Hepatocyte (in vitro differentiated cells): ENCODE results near the gene TMED4. TPM values are rescaled to one million over a fixed set of nuclear protein-coding genes. Genes with fewer than 3 reads are reported as not detected.
"Not testable (repeated sequence)": the region's sequence is repeated elsewhere in the genome, so short reads cannot be mapped to it uniquely, and the experiment has no call there.

Experiments
- DNase-seq: peaks from one replicate; pipeline ENCODE4 v3.0.0-alpha.2; 2016; ENCODE audit warnings: low spot score
- H2AFZ ChIP-seq: fragments of 200-600 bp; sonication (generic); 2 replicates; pipeline ENCODE4 v1.6.0; 2016; ENCODE audit warnings: antibody characterized with exemption, mild to moderate bottlenecking
- H3K27ac ChIP-seq: fragments of 200-600 bp; sonication (generic); 2 replicates; pipeline ENCODE4 v1.5.1; 2016; ENCODE audit warnings: mild to moderate bottlenecking
- H3K27me3 ChIP-seq: fragments of 200-600 bp; sonication (generic); 2 replicates; pipeline ENCODE4 v1.6.1; 2016
- H3K36me3 ChIP-seq: fragments of 200-600 bp; sonication (generic); replicated peaks from 2 replicates; pipeline ENCODE4 v1.5.1; 2016; ENCODE audit warnings: low read depth; ENCODE audit not compliant: insufficient read depth
- H3K4me1 ChIP-seq: fragments of 200-600 bp; sonication (generic); 2 replicates; pipeline ENCODE4 v1.5.1; 2016; ENCODE audit warnings: mild to moderate bottlenecking, moderate library complexity; ENCODE audit not compliant: insufficient read depth
- H3K4me2 ChIP-seq: fragments of 200-600 bp; sonication (generic); 2 replicates; pipeline ENCODE4 v1.6.0; 2016
- H3K4me3 ChIP-seq: fragments of 200-600 bp; sonication (generic); 2 replicates; pipeline ENCODE4 v1.5.1; 2016; ENCODE audit warnings: mild to moderate bottlenecking
- H3K79me2 ChIP-seq: fragments of 200-600 bp; sonication (generic); 2 replicates; pipeline ENCODE4 v1.6.0; 2017; ENCODE audit warnings: mild to moderate bottlenecking
- H3K9me2 ChIP-seq: fragments of 200-600 bp; sonication (generic); replicated peaks from 2 replicates; pipeline ENCODE4 v1.6.0; 2017; ENCODE audit warnings: mild to moderate bottlenecking; ENCODE audit not compliant: insufficient read depth
- H3K9me3 ChIP-seq: fragments of 200-600 bp; sonication (generic); 2 replicates; pipeline ENCODE4 v1.5.1; 2016; ENCODE audit warnings: low read depth, mild to moderate bottlenecking
- H4K20me1 ChIP-seq: fragments of 200-600 bp; sonication (generic); 2 replicates; pipeline ENCODE4 v1.6.0; 2016; ENCODE audit warnings: mild to moderate bottlenecking; ENCODE audit not compliant: insufficient read depth, poor library complexity, severe bottlenecking
- EZH2 ChIP-seq: fragments of 200-600 bp; sonication (generic); IDR thresholded peaks from 2 replicates; pipeline ENCODE4 v1.6.1; 2016; ENCODE audit warnings: antibody characterized with exemption, mild to moderate bottlenecking, borderline replicate concordance
- EZH2phosphoT487 ChIP-seq: fragments of 200-600 bp; sonication (generic); IDR thresholded peaks from one replicate; pipeline ENCODE4 v1.6.1; 2018; ENCODE audit warnings: antibody characterized with exemption, mild to moderate bottlenecking, low read depth, moderate library complexity; ENCODE audit not compliant: unreplicated experiment, severe bottlenecking
- WGBS: methylation state at CpG from one replicate; pipeline ENCODE4 v1.1.6; 2016; ENCODE audit warnings: low lambda C conversion rate; ENCODE audit errors: missing lambda C conversion rate; 5-methylcytosine and 5-hydroxymethylcytosine counted together
- polyA plus RNA-seq: library from polyadenylated mRNA; unstranded; fragments of >200 nt; fragmentation: Nextera tagmentation; extraction: Ambion mirVana; gene quantifications from 2 replicates; pipeline ENCODE4 v1.2.1, GENCODE V29; 2016
- total RNA-seq: library from RNA; depleted of rRNA; stranded (reverse); fragments of >200 nt; gene quantifications from 2 replicates; pipeline ENCODE4 v1.2.3, GENCODE V29; 2014
- TF ChIP-seq, protein P1 (sequence below): fragments of 200-600 bp; sonication (generic); IDR thresholded peaks from 2 replicates; pipeline ENCODE4 v1.5.1; 2016; ENCODE audit warnings: antibody characterized with exemption, mild to moderate bottlenecking; ENCODE audit not compliant: poor library complexity

The TMED4 gene
- total and polyA plus RNA-seq, 2 experiments from 2014 or later: 94.3 to 245 TPM

DNA sequence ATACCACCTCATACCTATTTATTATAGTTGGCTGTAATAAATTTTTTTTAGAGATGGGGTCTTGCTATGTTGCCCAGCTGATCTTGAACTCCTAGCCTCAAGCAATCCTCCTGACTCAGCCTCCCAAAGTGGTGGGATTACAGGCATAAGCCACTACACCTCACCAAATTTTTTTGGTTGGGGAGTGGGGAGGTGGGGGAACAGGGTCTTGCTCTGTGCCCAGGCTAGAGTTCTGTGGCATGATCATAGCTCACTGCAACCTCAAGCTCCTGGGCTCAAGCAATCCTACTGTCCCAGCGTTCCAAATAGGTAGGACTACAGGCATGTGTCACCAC, 20.5 kb upstream of the TMED4 start:
- no peak overlapping the region for H3K27ac ChIP-seq
- no peaks in the 10 kb centered on the region for H3K36me3 ChIP-seq
- DNase-seq: no peak
- no peaks in the 10 kb centered on the region for H3K9me2 ChIP-seq
- no peaks in the 10 kb centered on the region for H4K20me1 ChIP-seq
- no peaks in the 10 kb centered on the region for H3K27me3 ChIP-seq
- H3K9me3 ChIP-seq: no peaks in the 10 kb centered on the region
- 75% methylated on average over 1 of the region's 1 CpG for WGBS
- TF ChIP-seq, protein P1, sequence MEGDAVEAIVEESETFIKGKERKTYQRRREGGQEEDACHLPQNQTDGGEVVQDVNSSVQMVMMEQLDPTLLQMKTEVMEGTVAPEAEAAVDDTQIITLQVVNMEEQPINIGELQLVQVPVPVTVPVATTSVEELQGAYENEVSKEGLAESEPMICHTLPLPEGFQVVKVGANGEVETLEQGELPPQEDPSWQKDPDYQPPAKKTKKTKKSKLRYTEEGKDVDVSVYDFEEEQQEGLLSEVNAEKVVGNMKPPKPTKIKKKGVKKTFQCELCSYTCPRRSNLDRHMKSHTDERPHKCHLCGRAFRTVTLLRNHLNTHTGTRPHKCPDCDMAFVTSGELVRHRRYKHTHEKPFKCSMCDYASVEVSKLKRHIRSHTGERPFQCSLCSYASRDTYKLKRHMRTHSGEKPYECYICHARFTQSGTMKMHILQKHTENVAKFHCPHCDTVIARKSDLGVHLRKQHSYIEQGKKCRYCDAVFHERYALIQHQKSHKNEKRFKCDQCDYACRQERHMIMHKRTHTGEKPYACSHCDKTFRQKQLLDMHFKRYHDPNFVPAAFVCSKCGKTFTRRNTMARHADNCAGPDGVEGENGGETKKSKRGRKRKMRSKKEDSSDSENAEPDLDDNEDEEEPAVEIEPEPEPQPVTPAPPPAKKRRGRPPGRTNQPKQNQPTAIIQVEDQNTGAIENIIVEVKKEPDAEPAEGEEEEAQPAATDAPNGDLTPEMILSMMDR: no peak
- TF ChIP-seq EZH2phosphoT487 (no peak), EZH2 (no peak)
- H3K4me3 ChIP-seq: no peak overlapping the region
- peaks cover 6% of the 10 kb centered on the region for H3K4me1 ChIP-seq
- H3K79me2 ChIP-seq: peaks cover 6% of the 10 kb centered on the region
- no peak overlapping the region for H2AFZ ChIP-seq
- H3K4me2 ChIP-seq: no peak overlapping the region

DNA sequence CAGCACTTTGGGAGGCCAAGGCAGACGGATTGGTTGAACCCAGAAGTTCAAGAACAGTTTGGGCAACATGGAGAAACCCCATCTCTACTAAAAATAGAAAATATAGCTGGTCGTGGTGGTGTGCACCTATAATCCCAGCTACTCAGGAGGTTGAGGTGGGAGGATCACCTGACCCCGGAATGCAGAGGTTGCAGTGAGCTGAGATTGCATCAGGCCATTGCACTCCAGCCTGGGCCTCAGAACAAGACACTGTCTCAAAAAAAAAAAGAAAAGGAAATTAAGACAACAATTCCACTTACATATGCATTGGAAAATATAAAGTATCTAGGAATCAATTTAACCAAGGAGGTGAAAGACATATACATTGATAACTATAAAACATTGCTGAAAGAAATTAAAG, 17.2 kb upstream of the TMED4 start:
- no peaks in the 10 kb centered on the region for H3K9me2 ChIP-seq
- H4K20me1 ChIP-seq: no peaks in the 10 kb centered on the region
- no peak overlapping the region for H3K4me2 ChIP-seq
- H3K36me3 ChIP-seq: no peaks in the 10 kb centered on the region
- no peak overlapping the region for H2AFZ ChIP-seq
- no peaks in the 10 kb centered on the region for H3K27me3 ChIP-seq
- H3K9me3 ChIP-seq: no peaks in the 10 kb centered on the region
- DNase-seq: no peak
- H3K27ac ChIP-seq: no peak overlapping the region
- no peak overlapping the region for H3K4me3 ChIP-seq
- no peaks in the 10 kb centered on the region for H3K4me1 ChIP-seq
- H3K79me2 ChIP-seq: no peaks in the 10 kb centered on the region
- 58% methylated on average over 3 of the region's 3 CpGs for WGBS
- TF ChIP-seq EZH2 (no peak), EZH2phosphoT487 (no peak)
- TF ChIP-seq, protein P1: no peak

DNA sequence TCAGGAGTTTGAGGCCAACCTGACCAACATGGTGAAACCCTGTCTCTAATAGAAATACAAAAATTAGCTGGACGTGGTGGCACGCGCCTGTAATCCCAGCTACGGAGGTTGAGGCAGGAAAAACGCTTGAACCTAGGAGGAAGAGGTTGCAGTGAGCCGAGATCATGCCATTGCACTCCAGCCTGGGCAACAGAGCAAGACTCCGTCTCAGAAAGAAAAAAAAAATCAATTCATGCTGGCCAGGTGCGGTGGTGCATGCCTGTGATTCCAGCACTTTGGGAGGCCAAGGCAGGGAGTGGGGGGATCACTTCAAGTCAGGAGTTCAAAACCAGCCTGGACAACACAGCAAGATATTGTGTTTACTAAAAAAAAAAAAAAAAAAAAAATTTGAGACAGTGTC, 15.2 kb upstream of the TMED4 start:
- not testable (repeated sequence) for H3K4me2 ChIP-seq, H2AFZ ChIP-seq
- WGBS: 83% methylated on average over 8 of the region's 8 CpGs

DNA sequence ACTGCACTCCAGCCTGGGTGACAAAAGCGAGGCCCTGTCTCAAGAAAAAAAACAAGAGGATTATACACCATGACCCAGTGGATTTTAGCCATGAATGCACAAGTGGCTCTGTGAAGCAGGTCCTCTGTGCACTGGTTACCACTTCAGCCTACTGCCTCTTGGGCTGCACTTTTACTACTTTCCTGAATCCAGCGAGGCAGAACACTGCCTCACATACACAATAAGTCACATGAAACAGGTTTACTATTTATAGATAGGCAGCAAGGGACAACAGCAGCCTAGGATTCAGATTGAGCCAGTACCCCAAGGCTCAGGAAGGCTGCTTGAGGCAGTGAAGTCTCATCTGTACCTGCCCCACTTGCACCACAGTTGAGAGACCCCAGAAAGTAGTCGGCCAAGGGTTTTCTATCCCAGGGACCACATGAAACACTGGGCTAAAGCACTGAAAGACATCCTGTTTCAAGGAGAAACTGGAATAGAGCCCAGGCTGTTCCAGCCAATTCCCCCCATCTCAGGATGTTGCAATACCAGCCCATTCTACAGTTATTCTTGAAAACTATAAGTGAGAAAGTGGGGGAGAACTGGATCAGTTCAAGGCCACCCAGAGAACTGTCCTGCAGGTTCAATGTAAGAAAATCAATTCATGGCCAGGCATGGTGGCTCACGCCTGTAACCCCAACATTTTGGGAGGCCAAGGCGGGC, 14.1 kb upstream of the TMED4 start:
- Histone ChIP-seq H3K4me3 (no peak overlapping the region), H3K4me1 (no peaks in the 10 kb centered on the region), H3K79me2 (no peaks in the 10 kb centered on the region), H3K27ac (no peak overlapping the region), H3K9me3 (no peaks in the 10 kb centered on the region), H3K9me2 (no peaks in the 10 kb centered on the region), H3K27me3 (no peaks in the 10 kb centered on the region), H3K36me3 (no peaks in the 10 kb centered on the region), H4K20me1 (no peaks in the 10 kb centered on the region), H2AFZ (no peak overlapping the region), H3K4me2 (no peak overlapping the region)
- WGBS: 88% methylated on average over 5 of the region's 5 CpGs
- no peak for DNase-seq
- TF ChIP-seq EZH2phosphoT487 (no peak), EZH2 (no peak)
- TF ChIP-seq, protein P1: no peak

More for the DNA sequence above, 15.2 kb upstream of the TMED4 start:
- not testable (repeated sequence) for H3K27me3 ChIP-seq, DNase-seq, H4K20me1 ChIP-seq, H3K4me3 ChIP-seq, H3K9me2 ChIP-seq, H3K36me3 ChIP-seq, H3K4me1 ChIP-seq, H3K79me2 ChIP-seq, H3K27ac ChIP-seq, H3K9me3 ChIP-seq
